Nephron progenitor cell (in vitro differentiated cells): Measurements from ENCODE around the gene HNRNPL.

Source experiments
- DNase-seq: peaks from one replicate; pipeline ENCODE4 v3.0.0; 2021
- H3K27ac Mint-ChIP-seq: 2 replicates; pipeline ENCODE4 v1.8.0; 2021; ENCODE audit warnings: mild to moderate bottlenecking, moderate library complexity, mixed read lengths
- H3K27me3 Mint-ChIP-seq: 2 replicates; pipeline ENCODE4 v1.8.0; 2021; ENCODE audit warnings: mild to moderate bottlenecking, low read depth, mixed read lengths; ENCODE audit not compliant: poor library complexity
- H3K36me3 Mint-ChIP-seq: 2 replicates; pipeline ENCODE4 v1.8.0; 2021; ENCODE audit warnings: low read depth, mixed read lengths
- H3K4me1 Mint-ChIP-seq: 2 replicates; pipeline ENCODE4 v1.8.0; 2021; ENCODE audit warnings: mixed read lengths
- H3K4me3 Mint-ChIP-seq: 2 replicates; pipeline ENCODE4 v1.8.0; 2021; ENCODE audit warnings: mild to moderate bottlenecking, moderate library complexity, mixed read lengths
- H3K9me3 Mint-ChIP-seq: 2 replicates; pipeline ENCODE4 v1.8.0; 2021; ENCODE audit warnings: mild to moderate bottlenecking, moderate library complexity, mixed read lengths
- TF ChIP-seq, protein P1 (sequence below): fragments of 200-600 bp; sonication (generic); IDR thresholded peaks from 2 replicates; pipeline ENCODE4 v1.5.0; 2021; ENCODE audit warnings: antibody characterized with exemption

The HNRNPL gene

DNA sequence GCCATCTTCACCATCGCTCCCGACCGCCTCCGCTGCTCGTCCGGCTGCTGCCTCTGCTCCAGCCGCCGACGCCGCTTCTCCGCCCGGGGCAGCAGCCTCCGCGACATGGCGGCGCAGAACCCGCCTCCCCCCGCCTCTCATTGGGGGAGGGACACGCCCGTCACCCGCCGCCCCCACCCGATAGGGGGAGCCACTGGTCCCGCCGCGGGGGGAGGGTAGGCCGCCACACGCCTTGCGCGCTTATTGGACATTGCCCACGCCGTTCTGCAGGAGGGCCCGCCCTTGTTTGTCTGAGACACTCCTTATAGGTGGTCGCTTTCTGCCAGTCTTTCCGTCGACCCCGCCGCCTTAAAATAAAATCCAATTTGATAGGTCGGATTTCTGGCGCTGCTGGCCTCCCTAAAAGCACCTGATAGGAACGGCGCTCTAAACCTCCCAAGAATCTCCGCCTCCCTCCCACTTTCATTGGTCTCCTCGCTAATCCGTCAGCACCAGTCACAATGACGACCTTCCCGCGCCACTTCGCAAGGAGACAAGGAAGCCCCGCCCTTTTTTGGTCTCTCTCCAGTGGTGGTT lies at the start of gene HNRNPL:
HNRNPL (minus strand) TSS at position 127 of the 576 bp plus-strand sequence; CDS start at position 107, 20 bp downstream.
- Mint-ChIP-seq H3K4me1 (peaks cover 59% of the 10 kb centered on the region), H3K9me3 (peaks cover 13% of the 10 kb centered on the region), H3K36me3 (peaks cover 38% of the 10 kb centered on the region), H3K27ac (peak within 1 kb of the TSS; percentile 99), H3K27me3 (peaks cover 4% of the 10 kb centered on the region), H3K4me3 (peak within 1 kb of the TSS; percentile 94)
- TF ChIP-seq, protein P1, sequence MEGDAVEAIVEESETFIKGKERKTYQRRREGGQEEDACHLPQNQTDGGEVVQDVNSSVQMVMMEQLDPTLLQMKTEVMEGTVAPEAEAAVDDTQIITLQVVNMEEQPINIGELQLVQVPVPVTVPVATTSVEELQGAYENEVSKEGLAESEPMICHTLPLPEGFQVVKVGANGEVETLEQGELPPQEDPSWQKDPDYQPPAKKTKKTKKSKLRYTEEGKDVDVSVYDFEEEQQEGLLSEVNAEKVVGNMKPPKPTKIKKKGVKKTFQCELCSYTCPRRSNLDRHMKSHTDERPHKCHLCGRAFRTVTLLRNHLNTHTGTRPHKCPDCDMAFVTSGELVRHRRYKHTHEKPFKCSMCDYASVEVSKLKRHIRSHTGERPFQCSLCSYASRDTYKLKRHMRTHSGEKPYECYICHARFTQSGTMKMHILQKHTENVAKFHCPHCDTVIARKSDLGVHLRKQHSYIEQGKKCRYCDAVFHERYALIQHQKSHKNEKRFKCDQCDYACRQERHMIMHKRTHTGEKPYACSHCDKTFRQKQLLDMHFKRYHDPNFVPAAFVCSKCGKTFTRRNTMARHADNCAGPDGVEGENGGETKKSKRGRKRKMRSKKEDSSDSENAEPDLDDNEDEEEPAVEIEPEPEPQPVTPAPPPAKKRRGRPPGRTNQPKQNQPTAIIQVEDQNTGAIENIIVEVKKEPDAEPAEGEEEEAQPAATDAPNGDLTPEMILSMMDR: peak; percentile 12
- peak; percentile 99 for DNase-seq

DNA sequence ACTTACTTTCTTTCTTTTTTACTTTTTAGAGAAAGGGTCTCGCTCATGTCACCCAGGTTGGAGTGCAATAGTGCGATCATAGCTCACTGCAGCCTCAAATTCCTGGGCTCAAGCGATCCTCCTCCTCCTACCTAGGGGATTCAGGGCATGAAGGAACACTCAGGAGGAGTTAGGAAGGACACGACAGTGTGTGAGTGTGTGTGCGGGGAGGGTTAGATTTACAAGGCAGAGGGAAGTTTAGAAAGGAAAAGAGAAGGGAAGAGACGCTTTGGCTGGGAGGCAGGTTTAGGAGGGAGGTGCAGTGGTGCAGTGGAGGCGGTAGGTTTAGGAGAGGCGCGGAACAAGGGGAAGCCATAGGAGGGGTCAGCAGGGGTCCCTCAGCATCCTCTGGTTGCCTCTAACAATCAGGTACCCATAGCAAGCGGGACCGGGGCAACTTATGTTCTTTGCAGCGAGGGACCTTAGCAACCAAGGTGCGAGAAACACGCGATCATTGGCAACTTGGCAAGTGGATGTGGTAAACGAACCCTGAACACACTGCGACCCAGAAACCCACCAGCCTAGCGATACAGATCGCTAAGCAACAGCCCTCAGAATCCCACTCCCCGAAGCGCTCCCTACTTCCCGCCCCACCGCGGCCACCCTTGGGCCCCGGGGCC lies 49.1 kb upstream of the HNRNPL start:
- peaks cover 3% of the 10 kb centered on the region for H3K27me3 Mint-ChIP-seq
- DNase-seq: peak; percentile 18
- H3K4me1 Mint-ChIP-seq: peaks cover 44% of the 10 kb centered on the region
- peaks cover 12% of the 10 kb centered on the region for H3K36me3 Mint-ChIP-seq
- H3K4me3 Mint-ChIP-seq: peak overlapping the region; percentile 88
- no peak overlapping the region for H3K27ac Mint-ChIP-seq
- H3K9me3 Mint-ChIP-seq: peaks cover 17% of the 10 kb centered on the region
- TF ChIP-seq, protein P1: no peak

DNA sequence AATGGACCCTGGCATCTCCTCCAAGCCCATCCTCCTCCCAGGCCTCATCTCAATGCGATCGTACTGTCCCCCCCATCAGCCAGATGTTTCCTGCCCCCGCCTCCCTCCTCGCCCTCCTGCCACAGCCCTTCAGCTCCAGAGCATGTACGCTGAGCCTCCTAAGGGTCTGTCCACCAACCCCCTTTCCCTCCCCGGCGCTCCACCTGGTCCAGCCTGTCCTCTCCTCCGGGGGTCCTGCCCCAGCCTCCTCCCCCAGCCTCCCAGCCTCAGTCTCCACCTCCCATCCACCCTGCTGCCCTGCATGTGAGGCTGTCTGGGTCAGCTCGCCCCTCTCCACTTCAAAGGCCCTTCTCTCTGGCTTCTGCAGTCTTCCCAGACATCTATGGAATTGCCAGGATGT lies 45.2 kb upstream of the HNRNPL start:
- Mint-ChIP-seq H3K27ac (no peak overlapping the region), H3K9me3 (no peaks in the 10 kb centered on the region), H3K4me3 (no peak overlapping the region), H3K27me3 (peaks cover 3% of the 10 kb centered on the region), H3K36me3 (no peaks in the 10 kb centered on the region), H3K4me1 (peaks cover 28% of the 10 kb centered on the region)
- TF ChIP-seq, protein P1: no peak
- no peak for DNase-seq

DNA sequence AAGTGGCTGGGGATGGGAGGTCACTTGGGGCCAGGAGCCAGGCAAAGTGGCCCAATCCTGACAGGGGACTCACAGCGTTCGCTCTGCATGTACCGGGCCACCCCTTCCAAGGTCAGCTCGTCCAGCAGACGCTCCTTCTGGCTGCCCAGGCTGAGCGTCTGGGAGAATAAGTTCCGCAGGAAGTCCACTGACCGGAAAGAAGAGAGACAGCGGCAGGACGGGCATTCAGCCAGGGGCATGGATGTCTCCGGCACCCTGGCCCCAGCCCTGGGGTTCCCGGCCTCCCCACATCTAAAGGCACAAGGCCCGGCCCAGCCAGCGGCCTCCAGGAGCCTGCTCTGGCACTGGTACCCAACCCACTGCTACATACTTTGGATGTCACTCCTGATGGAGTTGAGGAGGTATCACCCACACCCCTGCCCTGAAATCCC lies 43.6 kb upstream of the HNRNPL start:
- DNase-seq: no peak
- H3K9me3 Mint-ChIP-seq: no peaks in the 10 kb centered on the region

DNA sequence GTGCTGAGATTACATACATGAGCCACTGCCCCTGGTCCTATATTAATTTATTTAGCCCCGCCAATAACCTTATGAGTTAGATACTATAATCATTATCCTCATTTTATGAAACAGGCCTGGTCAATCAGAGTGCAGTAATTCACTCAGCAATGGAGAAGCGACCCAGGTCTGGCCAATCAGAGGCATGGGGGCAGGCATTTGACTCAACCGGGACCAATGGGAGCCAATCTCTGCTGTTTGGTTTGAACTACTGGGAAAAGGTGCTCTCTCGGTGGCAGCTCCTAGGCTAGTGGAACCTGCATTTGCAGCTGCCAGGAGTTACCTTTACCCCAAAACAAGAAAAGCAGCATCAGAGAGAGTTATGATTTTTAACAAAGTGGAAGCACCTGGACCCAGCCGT lies 43.1 kb upstream of the HNRNPL start:
- TF ChIP-seq, protein P1: no peak
- H3K4me1 Mint-ChIP-seq: peaks cover 10% of the 10 kb centered on the region
- H3K36me3 Mint-ChIP-seq: no peaks in the 10 kb centered on the region
- peaks cover 3% of the 10 kb centered on the region for H3K27me3 Mint-ChIP-seq
- peak overlapping the region; percentile 64 for H3K27ac Mint-ChIP-seq
- no peak overlapping the region for H3K4me3 Mint-ChIP-seq
- H3K9me3 Mint-ChIP-seq: no peaks in the 10 kb centered on the region
- DNase-seq: no peak

More for the DNA sequence above, 43.6 kb upstream of the HNRNPL start:
- Mint-ChIP-seq H3K27me3 (peaks cover 3% of the 10 kb centered on the region), H3K36me3 (no peaks in the 10 kb centered on the region), H3K4me3 (no peak overlapping the region), H3K4me1 (peaks cover 16% of the 10 kb centered on the region), H3K27ac (no peak overlapping the region)
- TF ChIP-seq, protein P1: no peak

DNA sequence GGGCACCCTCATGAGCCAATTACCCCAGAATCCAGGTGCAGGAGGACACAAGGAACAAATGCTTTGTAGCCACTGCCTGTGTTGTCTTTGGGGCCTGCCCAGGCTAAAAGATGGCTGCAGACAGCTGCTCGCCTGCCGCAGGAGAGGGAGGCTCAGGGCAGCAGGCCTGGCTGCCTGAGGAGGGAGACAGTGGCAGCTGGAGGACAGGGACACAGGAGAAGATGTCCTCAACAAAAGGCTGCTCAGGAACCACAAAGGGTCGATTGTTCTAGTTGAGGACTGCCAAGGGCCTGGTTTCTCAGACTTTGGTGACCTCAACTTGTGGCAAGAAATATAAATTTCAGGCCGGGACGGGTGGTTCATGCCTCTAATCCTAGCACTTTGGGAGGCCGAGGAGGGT lies 42.0 kb upstream of the HNRNPL start:
- no peak for DNase-seq
- peaks cover 1% of the 10 kb centered on the region for H3K27me3 Mint-ChIP-seq
- H3K27ac Mint-ChIP-seq: no peak overlapping the region
- no peak overlapping the region for H3K4me3 Mint-ChIP-seq
- TF ChIP-seq, protein P1: no peak
- H3K9me3 Mint-ChIP-seq: no peaks in the 10 kb centered on the region
- H3K4me1 Mint-ChIP-seq: peaks cover 5% of the 10 kb centered on the region
- no peaks in the 10 kb centered on the region for H3K36me3 Mint-ChIP-seq
